Mesenchymal stem cell (in vitro differentiated cells and primary cell): Measurements from ENCODE around the gene APCDD1L.

Experiments
- DNase-seq: peaks from one replicate; pipeline ENCODE4 v3.0.0-alpha.2; 2013
- H2AFZ ChIP-seq: one replicate; pipeline ENCODE4 v1.6.1; 2013; ENCODE audit warnings: low read depth, mild to moderate bottlenecking, control low read depth, inconsistent platforms, low read length, moderate library complexity
- H2AK5ac ChIP-seq: 2 replicates; pipeline ENCODE4 v1.6.1; 2013; ENCODE audit warnings: low read length, moderate library complexity, mild to moderate bottlenecking, inconsistent platforms; ENCODE audit not compliant: severe bottlenecking
- H2BK120ac ChIP-seq: one replicate; pipeline ENCODE4 v1.6.1; 2013; ENCODE audit warnings: low read depth, mild to moderate bottlenecking, inconsistent platforms, low read length, moderate library complexity
- H2BK12ac ChIP-seq, 2 experiments: one replicate each; pipeline ENCODE4 v1.6.1; 2013; ENCODE audit warnings: inconsistent platforms in 2 of 2, low read length in 2 of 2, mild to moderate bottlenecking in 2 of 2, moderate library complexity in 2 of 2, control low read depth in 1 of 2
- H2BK15ac ChIP-seq: one replicate; pipeline ENCODE4 v1.6.1; 2013; ENCODE audit warnings: mild to moderate bottlenecking, low read depth, inconsistent platforms; ENCODE audit not compliant: poor library complexity, severe bottlenecking
- H2BK5ac ChIP-seq: 2 replicates; pipeline ENCODE4 v1.6.1; 2013; ENCODE audit warnings: low read depth, mild to moderate bottlenecking, low read length, control low read depth, inconsistent platforms; ENCODE audit not compliant: poor library complexity, severe bottlenecking
- H3K14ac ChIP-seq, 2 experiments: one replicate each; pipeline ENCODE4 v1.6.1; 2013; ENCODE audit warnings: inconsistent platforms in 2 of 2, low read length in 2 of 2, control low read depth in 1 of 2, mild to moderate bottlenecking in 1 of 2, moderate library complexity in 1 of 2
- H3K18ac ChIP-seq, 2 experiments: one replicate each; pipeline ENCODE4 v1.6.1; 2013; ENCODE audit warnings: inconsistent platforms in 2 of 2, low read length in 2 of 2, control low read depth in 1 of 2, low read depth in 1 of 2, mild to moderate bottlenecking in 1 of 2
- H3K23ac ChIP-seq, 2 experiments: one replicate each; pipeline ENCODE4 v1.6.1; 2013; ENCODE audit warnings: inconsistent platforms in 2 of 2, low read length in 2 of 2, mild to moderate bottlenecking in 2 of 2, moderate library complexity in 2 of 2, control low read depth in 1 of 2
- H3K27ac ChIP-seq: 2 replicates; pipeline ENCODE4 v1.5.1; 2013; ENCODE audit warnings: mild to moderate bottlenecking, moderate library complexity, low read length, control low read depth, inconsistent platforms; ENCODE audit not compliant: poor library complexity, severe bottlenecking
- H3K27me3 ChIP-seq, 2 experiments: 2 replicates each; pipeline versions ENCODE4 v1.6.1 to v1.7.0; 2013; ENCODE audit warnings: low read length in 2 of 2, mild to moderate bottlenecking in 2 of 2, moderate library complexity in 2 of 2, control low read depth in 1 of 2, inconsistent platforms in 1 of 2; ENCODE audit not compliant: control insufficient read depth in 1 of 2, insufficient read depth in 1 of 2
- H3K36me3 ChIP-seq, 2 experiments: 2 replicates each; pipeline versions ENCODE4 v1.6.1 to v1.7.0; 2013; ENCODE audit warnings: low read length in 2 of 2, control low read depth in 1 of 2, inconsistent platforms in 1 of 2, low read depth in 1 of 2, mild to moderate bottlenecking in 1 of 2; ENCODE audit not compliant: insufficient read depth in 2 of 2, control insufficient read depth in 1 of 2
- H3K4ac ChIP-seq, 2 experiments: one replicate each; pipeline ENCODE4 v1.6.1; 2013; ENCODE audit warnings: inconsistent platforms in 2 of 2, low read length in 2 of 2, mild to moderate bottlenecking in 2 of 2, moderate library complexity in 2 of 2, control low read depth in 1 of 2, low read depth in 1 of 2
- H3K4me1 ChIP-seq: 2 replicates; pipeline ENCODE4 v1.6.1; 2013; ENCODE audit warnings: low read depth, low read length, control low read depth; ENCODE audit not compliant: control insufficient read depth, insufficient read depth
- H3K4me2 ChIP-seq: 2 replicates; pipeline ENCODE4 v1.6.1; 2013; ENCODE audit warnings: low read length, mild to moderate bottlenecking, inconsistent platforms; ENCODE audit not compliant: poor library complexity, severe bottlenecking
- H3K4me3 ChIP-seq, 2 experiments: 2 replicates each; pipeline versions ENCODE4 v1.5.1 to v1.7.0; 2013; ENCODE audit warnings: low read length in 2 of 2, mild to moderate bottlenecking in 2 of 2, control low read depth in 1 of 2, low read depth in 1 of 2; ENCODE audit not compliant: insufficient read depth in 1 of 2
- H3K79me1 ChIP-seq: replicated peaks from 2 replicates; pipeline ENCODE4 v1.6.1; 2013; ENCODE audit warnings: mild to moderate bottlenecking, control low read depth, low read length, inconsistent platforms; ENCODE audit not compliant: poor library complexity, severe bottlenecking
- H3K9ac ChIP-seq: 2 replicates; pipeline ENCODE4 v1.7.0; 2013; ENCODE audit warnings: mild to moderate bottlenecking, low read length, moderate library complexity
- H3K9me3 ChIP-seq: 2 replicates; pipeline ENCODE4 v1.7.0; 2013; ENCODE audit warnings: mild to moderate bottlenecking, low read length; ENCODE audit not compliant: control insufficient read depth
- H4K8ac ChIP-seq: one replicate; pipeline ENCODE4 v1.6.1; 2013; ENCODE audit warnings: inconsistent platforms, mild to moderate bottlenecking, low read length, moderate library complexity
- H4K91ac ChIP-seq: one replicate; pipeline ENCODE4 v1.6.1; 2013; ENCODE audit warnings: mild to moderate bottlenecking, low read length, inconsistent platforms
- WGBS: methylation state at CpG from one replicate; pipeline ENCODE4 v1.1.7; 2013; ENCODE audit warnings: mixed read lengths; 5-methylcytosine and 5-hydroxymethylcytosine counted together

Gene APCDD1L

GRCh38 chr20:58492074-58492718, 23.0 kb downstream of the APCDD1L start:
- Histone ChIP-seq H2AK5ac (no peak overlapping the region), H3K9ac (no peak overlapping the region), H2BK12ac (no peak overlapping the region)

GRCh38 chr20:58486207-58486606, 29.0 kb downstream of the APCDD1L start:
- no peak for DNase-seq

More at GRCh38 chr20:58492074-58492718, 23.0 kb downstream of the APCDD1L start:
- Histone ChIP-seq H3K9me3 (peaks cover 23% of the 10 kb centered on the region), H2BK5ac (no peak overlapping the region), H3K79me1 (no peaks in the 10 kb centered on the region), H3K4me1 (peaks cover 3% of the 10 kb centered on the region), H3K4me2 (no peak overlapping the region), H4K91ac (no peak overlapping the region), H3K14ac (no peak overlapping the region), H2BK120ac (no peak overlapping the region), H3K4me3 (no peak overlapping the region), H3K4ac (no peak overlapping the region), H3K27ac (no peak overlapping the region), H2BK15ac (no peak overlapping the region), H3K27me3 (no peaks in the 10 kb centered on the region), H4K8ac (no peak overlapping the region), H3K23ac (no peak overlapping the region), H3K18ac (no peak overlapping the region), H3K36me3 (no peaks in the 10 kb centered on the region), H2AFZ (no peak overlapping the region)
- WGBS: 94% methylated on average over 6 of the region's 7 CpGs
- no peak for DNase-seq

GRCh38 chr20:58485393-58485792, 29.8 kb downstream of the APCDD1L start:
- H3K14ac ChIP-seq: no peak overlapping the region
- H2BK5ac ChIP-seq: no peak overlapping the region
- H2BK120ac ChIP-seq: no peak overlapping the region
- H3K4ac ChIP-seq: no peak overlapping the region
- H3K23ac ChIP-seq: no peak overlapping the region
- H3K27ac ChIP-seq: no peak overlapping the region
- no peak overlapping the region for H4K8ac ChIP-seq
- H3K79me1 ChIP-seq: no peaks in the 10 kb centered on the region
- 82% methylated on average over 3 of the region's 3 CpGs for WGBS
- H3K9me3 ChIP-seq: peaks cover 44% of the 10 kb centered on the region
- H3K4me2 ChIP-seq: no peak overlapping the region
- H3K27me3 ChIP-seq: peaks cover 0 to 3% of the 10 kb centered on the region in 2 experiments
- H3K4me3 ChIP-seq: no peak overlapping the region
- H3K36me3 ChIP-seq: no peaks in the 10 kb centered on the region
- no peak overlapping the region for H2BK15ac ChIP-seq
- H2AFZ ChIP-seq: no peak overlapping the region
- no peak overlapping the region for H4K91ac ChIP-seq
- no peak overlapping the region for H2BK12ac ChIP-seq
- peaks cover 2% of the 10 kb centered on the region for H3K4me1 ChIP-seq
- no peak overlapping the region for H3K9ac ChIP-seq
- H2AK5ac ChIP-seq: no peak overlapping the region
- no peak for DNase-seq
- H3K18ac ChIP-seq: no peak overlapping the region

More at GRCh38 chr20:58486207-58486606, 29.0 kb downstream of the APCDD1L start:
- H3K4me2 ChIP-seq: no peak overlapping the region
- WGBS: 8% methylated on average over 1 of the region's 1 CpG
- H3K79me1 ChIP-seq: no peaks in the 10 kb centered on the region
- H2BK120ac ChIP-seq: no peak overlapping the region
- no peak overlapping the region for H2BK12ac ChIP-seq
- no peak overlapping the region for H2AK5ac ChIP-seq
- no peaks in the 10 kb centered on the region for H3K36me3 ChIP-seq
- no peak overlapping the region for H4K91ac ChIP-seq
- H2BK15ac ChIP-seq: no peak overlapping the region
- H3K4me3 ChIP-seq: no peak overlapping the region
- H4K8ac ChIP-seq: no peak overlapping the region
- no peak overlapping the region for H3K4ac ChIP-seq
- no peak overlapping the region for H3K23ac ChIP-seq
- no peak overlapping the region for H2BK5ac ChIP-seq
- peaks cover 48% of the 10 kb centered on the region for H3K9me3 ChIP-seq
- H2AFZ ChIP-seq: no peak overlapping the region
- no peak overlapping the region for H3K14ac ChIP-seq
- no peak overlapping the region for H3K18ac ChIP-seq
- peaks cover 0 to under 1% of the 10 kb centered on the region in 2 experiments for H3K27me3 ChIP-seq
- H3K4me1 ChIP-seq: peaks cover 2% of the 10 kb centered on the region
- no peak overlapping the region for H3K9ac ChIP-seq
- no peak overlapping the region for H3K27ac ChIP-seq

- H2AK5ac ChIP-seq: no peak overlapping the region
- no peak overlapping the region for H4K8ac ChIP-seq
- peaks cover 2% of the 10 kb centered on the region for H3K4me1 ChIP-seq
- no peak overlapping the region for H3K4me2 ChIP-seq
- no peaks in the 10 kb centered on the region for H3K79me1 ChIP-seq
- no peak overlapping the region for H3K4ac ChIP-seq
- no peak overlapping the region for H3K14ac ChIP-seq
- H3K23ac ChIP-seq: no peak overlapping the region
- no peak overlapping the region for H2BK15ac ChIP-seq
- no peak overlapping the region for H2BK12ac ChIP-seq
- no peak overlapping the region for H2BK5ac ChIP-seq
- H3K4me3 ChIP-seq: no peak overlapping the region
- H3K9me3 ChIP-seq: peaks cover 43% of the 10 kb centered on the region
- no peak overlapping the region for H3K27ac ChIP-seq
- WGBS: 89% methylated on average over 6 of the region's 6 CpGs
- no peak overlapping the region for H3K9ac ChIP-seq
- H3K27me3 ChIP-seq: peaks cover 0 to 3% of the 10 kb centered on the region in 2 experiments
- no peak overlapping the region for H2BK120ac ChIP-seq
- H4K91ac ChIP-seq: no peak overlapping the region
- H3K18ac ChIP-seq: no peak overlapping the region
- H2AFZ ChIP-seq: no peak overlapping the region
- no peak for DNase-seq
- no peaks in the 10 kb centered on the region for H3K36me3 ChIP-seq
These were observed 31.7 kb downstream of the APCDD1L start for GRCh38 chr20:58483470-58483869.
